ENCODE measurements around the gene MGMT.

- no peak for TF ChIP-seq ZNF445 (CRISPR knock-in tag; IDR thresholded peaks at IDR 0.05; ENCODE audit: low read depth)
- TF ChIP-seq CREB1 (IDR thresholded peaks at IDR 0.05), result no peak
- no peak for TF ChIP-seq CREB1 (CRISPR knock-in tag; IDR thresholded peaks at IDR 0.05)
- no peak for TF ChIP-seq POLR2A (conservative IDR thresholded peaks at IDR 0.05)
- TF ChIP-seq CTCF (IDR thresholded peaks at IDR 0.05 in 2 of 3, conservative IDR thresholded peaks at IDR 0.05 in 1 of 3; ENCODE audit: insufficient read depth in 2 of 3, low read depth in 1 of 3, low read length in 3 of 3), result no peak
- TF ChIP-seq CEBPB (tag; IDR thresholded peaks at IDR 0.05), result no peak
These were observed 65.8 kb downstream of the MGMT start for GRCh38 chr10:129532838-129533237.

Data from K562 (cell line).